K562 (cell line): ENCODE results near the gene OARD1. TPM values are rescaled to one million over a fixed set of nuclear protein-coding genes. Genes with fewer than 3 reads are reported as not detected.

ENCODE experiments used
- CHD1 ChIP-seq: fragments of 200-600 bp; sonication (generic); IDR thresholded peaks from one replicate; pipeline ENCODE4 v1.6.1; 2012; ENCODE audit warnings: mild to moderate bottlenecking, moderate library complexity, low read length, inconsistent platforms
- E2F3 ChIP-seq: fragments of 250-450 bp; sonication (Bioruptor Pico); IDR thresholded peaks from 2 replicates; pipeline ENCODE4 v1.4.0; 2020; ENCODE audit warnings: mild to moderate bottlenecking
- E2F6 ChIP-seq, 2 experiments: IDR thresholded peaks; 2 replicates each; pipeline ENCODE4 v1.6.1; 2011; ENCODE audit warnings: borderline replicate concordance in 1 of 2, control low read depth in 1 of 2, low read depth in 1 of 2, low read length in 1 of 2, mild to moderate bottlenecking in 1 of 2, mixed read lengths in 1 of 2, moderate library complexity in 1 of 2; ENCODE audit not compliant: insufficient read depth in 1 of 2, insufficient read length in 1 of 2, poor library complexity in 1 of 2, severe bottlenecking in 1 of 2; ENCODE audit errors: extremely low read depth in 1 of 2
- HNRNPLL ChIP-seq: fragments of 200-400 bp; formaldehyde crosslinking; IDR thresholded peaks from 2 replicates; pipeline ENCODE4 v1.6.1; 2017; ENCODE audit warnings: low read length, low read depth, mild to moderate bottlenecking; ENCODE audit not compliant: poor library complexity, severe bottlenecking
- KAT8 ChIP-seq: fragments of 450-650 bp; IDR thresholded peaks from 2 replicates; pipeline ENCODE4 v1.6.1; 2016; ENCODE audit warnings: low read depth, mild to moderate bottlenecking
- PHF20 ChIP-seq: fragments of 450-650 bp; IDR thresholded peaks from 2 replicates; pipeline ENCODE4 v1.6.1; 2018; ENCODE audit not compliant: partially characterized antibody
- RBM15 ChIP-seq: fragments of 200-400 bp; formaldehyde crosslinking; IDR thresholded peaks from 2 replicates; pipeline ENCODE4 v1.6.1; 2018; ENCODE audit warnings: mild to moderate bottlenecking, low read length, moderate library complexity; ENCODE audit not compliant: insufficient read depth
- RREB1 ChIP-seq: fragments of 250-450 bp; sonication (Bioruptor Pico); IDR thresholded peaks from 2 replicates; pipeline ENCODE4 v1.4.0; 2020
- SMARCE1 ChIP-seq: fragments of 450-650 bp; IDR thresholded peaks from 2 replicates; pipeline ENCODE4 v1.7.1; 2016; ENCODE audit warnings: mild to moderate bottlenecking
- YY1 ChIP-seq, 3 experiments: IDR thresholded peaks; 2 replicates each; pipeline ENCODE4 v1.6.1; 2011; ENCODE audit warnings: low read length in 2 of 3, mild to moderate bottlenecking in 2 of 3, moderate library complexity in 2 of 3, borderline replicate concordance in 1 of 3, control low read depth in 1 of 3, low read depth in 1 of 3; ENCODE audit not compliant: insufficient read depth in 3 of 3, insufficient replicate concordance in 2 of 3, control insufficient read depth in 1 of 3, insufficient read length in 1 of 3; ENCODE audit errors: extremely low read depth in 1 of 3
- ZNF280A ChIP-seq: fragments of 450-650 bp; IDR thresholded peaks from 2 replicates; pipeline ENCODE4 v1.6.1; 2018; ENCODE audit warnings: mild to moderate bottlenecking, low read depth; ENCODE audit not compliant: partially characterized antibody
- ZNF282 ChIP-seq: sonication (generic); formaldehyde crosslinking; IDR thresholded peaks from 2 replicates; pipeline ENCODE4 v1.8.1; 2023; ENCODE audit warnings: missing genetic modification reagents
- ZNF589 ChIP-seq: fragments of 200-800 bp; sonication (Bioruptor generic); IDR thresholded peaks from 2 replicates; pipeline ENCODE4 v1.6.1; 2016; ENCODE audit warnings: low read depth, missing genetic modification characterization, missing compliant biosample characterization
- ZNF740 ChIP-seq, 3 experiments: fragments of 200-800 bp in 1 of 3; sonication (Bioruptor generic) in 1 of 3; sonication (generic) in 1 of 3; formaldehyde crosslinking in 1 of 3; IDR thresholded peaks; 2 replicates each; pipeline versions ENCODE4 v1.6.1 to v1.8.0; 2016 to 2022; ENCODE audit warnings: mild to moderate bottlenecking in 2 of 3, missing compliant biosample characterization in 2 of 3, missing genetic modification characterization in 2 of 3, missing genetic modification reagents in 1 of 3
- polyA plus RNA-seq, 8 experiments: library from polyadenylated mRNA; depleted of rRNA in 4 of 8; stranded (reverse) in 5 of 8; unstranded in 3 of 8; fragments of >200 nt; fragmentation: Nextera tagmentation in 2 of 8; fragmentation: Illumina TruSeq in 1 of 8; extraction: Ambion mirVana in 2 of 8; extraction: Trizol in 1 of 8; gene quantifications; 2 replicates each; pipeline versions ENCODE4 v1.2.1 to v1.2.3, GENCODE V29; 2011 to 2014; ENCODE audit warnings: inconsistent platforms in 1 of 8, missing spikeins in 1 of 8
- total RNA-seq, 7 experiments: library from RNA; depleted of rRNA in 6 of 7; stranded (reverse); fragments of >200 nt in 6 of 7; fragmentation: Illumina TruSeq in 2 of 7; extraction: Trizol in 2 of 7; gene quantifications; 2 replicates each; pipeline versions ENCODE4 v1.2.1 to v1.2.3, GENCODE V29; 2011 to 2021; ENCODE audit warnings: low replicate concordance in 1 of 7

The OARD1 gene
- total and polyA plus RNA-seq, 9 of the 15 experiments (the other 6 are each of a cell fraction or from before 2014, with no cell fraction given) = 43.4 to 88.3 (median 61.1) TPM

- TF ChIP-seq CHD1 (peak; percentile 100), KAT8 (no peak), E2F6 (IDR thresholded peaks at IDR 0.05; ENCODE audit: borderline replicate concordance in 1 of 2, extremely low read depth in 1 of 2, insufficient read depth in 1 of 2, insufficient read length in 1 of 2, low read depth in 1 of 2, low read length in 1 of 2, poor library complexity in 1 of 2, severe bottlenecking in 1 of 2) (peak in 1 of 2 experiments; percentile 8), ZNF740 (CRISPR knock-in tag; IDR thresholded peaks at IDR 0.05) (no peak), ZNF740 (tag; IDR thresholded peaks at IDR 0.05) (no peak), ZNF589 (CRISPR knock-in tag) (no peak; the same call in 1 of the 2 replicates), RBM15 (0 out of 2 replicates have a peak, but pooled peaks have one; percentile 52), YY1 (IDR thresholded peaks at IDR 0.05; ENCODE audit: borderline replicate concordance in 1 of 3, control insufficient read depth in 1 of 3, extremely low read depth in 1 of 3, insufficient read depth in 3 of 3, insufficient read length in 1 of 3, insufficient replicate concordance in 2 of 3, low read depth in 1 of 3, low read length in 2 of 3) (peak in 2 of 3 experiments; percentile 74 to 81), ZNF282 (CRISPR knock-in tag) (no peak), HNRNPLL (peak; percentile 24), RREB1 (CRISPR knock-in tag) (peak; percentile 37; the same call in 1 of the 2 replicates), E2F3 (no peak), PHF20 (peak; percentile 38), SMARCE1 (no peak), ZNF280A (no peak)
Measured at GRCh38 chr6:41073203-41073967, 1.2 kb upstream of the OARD1 start (continued).
